Stimulated activated CD4-positive, alpha-beta T cell treated with anti-CD3 and anti-CD28 coated beads, TNF-alpha, amount 100 ng/mL, for 1 hour (primary cell): ENCODE data around the gene TLL2.

Experiments used
- DNase-seq, 3 donors: peaks; one replicate each; pipeline ENCODE4 v3.0.0-alpha.2; 2020; ENCODE audit warnings: low read depth in 3 of 3, low spot score in 1 of 3

TLL2 gene

GRCh38 chr10:96397902-96398301 is 115.8 kb downstream of the TLL2 start:
- no peak for DNase-seq

GRCh38 chr10:96395931-96396877 is 117.5 kb downstream of the TLL2 start:
- DNase-seq = peak; percentile 11 to 29 (median 13)

- no peak for DNase-seq
These were observed 123.3 kb downstream of the TLL2 start for GRCh38 chr10:96390460-96390864.

- no peak for DNase-seq
These were observed 123.9 kb downstream of the TLL2 start for GRCh38 chr10:96389785-96390184.

- DNase-seq = no peak
These were observed 126.1 kb downstream of the TLL2 start for GRCh38 chr10:96387601-96388000.

- DNase-seq = no peak
These were observed 126.6 kb downstream of the TLL2 start for GRCh38 chr10:96387161-96387560.

- no peak for DNase-seq
These were observed 129.2 kb downstream of the TLL2 start for GRCh38 chr10:96384506-96384905.

- no peak for DNase-seq
These were observed 132.9 kb downstream of the TLL2 start for GRCh38 chr10:96380821-96381220.

- DNase-seq = no peak
These were observed 134.0 kb downstream of the TLL2 start for GRCh38 chr10:96379758-96380157.

GRCh38 chr10:96378741-96379140 is 135.0 kb downstream of the TLL2 start:
- no peak for DNase-seq

- DNase-seq = no peak
These were observed 135.9 kb downstream of the TLL2 start for GRCh38 chr10:96377816-96378294.

GRCh38 chr10:96376483-96376882 is 137.2 kb downstream of the TLL2 start:
- DNase-seq = no peak

GRCh38 chr10:96374985-96375830 is 138.5 kb downstream of the TLL2 start:
- DNase-seq = peak; percentile 6 to 55 (median 38)

- DNase-seq = no peak
These were observed 139.1 kb downstream of the TLL2 start for GRCh38 chr10:96374639-96374984.

GRCh38 chr10:96374004-96374403 is 139.7 kb downstream of the TLL2 start:
- no peak for DNase-seq

- DNase-seq = no peak
These were observed 142.4 kb downstream of the TLL2 start for GRCh38 chr10:96371356-96371755.

- peak in 2 of 3 donors; percentile 16 to 22 for DNase-seq
These were observed 143.1 kb downstream of the TLL2 start for GRCh38 chr10:96370584-96371157.

- DNase-seq = no peak
These were observed 143.7 kb downstream of the TLL2 start for GRCh38 chr10:96369890-96370583.

- no peak for DNase-seq
These were observed 144.8 kb downstream of the TLL2 start for GRCh38 chr10:96368971-96369370.

GRCh38 chr10:96367470-96367869 is 146.3 kb downstream of the TLL2 start:
- DNase-seq = no peak

- no peak for DNase-seq
These were observed 147.2 kb downstream of the TLL2 start for GRCh38 chr10:96366508-96366907.
